Measurements from ENCODE around the gene PRR16.

PRR16 gene

DNA sequence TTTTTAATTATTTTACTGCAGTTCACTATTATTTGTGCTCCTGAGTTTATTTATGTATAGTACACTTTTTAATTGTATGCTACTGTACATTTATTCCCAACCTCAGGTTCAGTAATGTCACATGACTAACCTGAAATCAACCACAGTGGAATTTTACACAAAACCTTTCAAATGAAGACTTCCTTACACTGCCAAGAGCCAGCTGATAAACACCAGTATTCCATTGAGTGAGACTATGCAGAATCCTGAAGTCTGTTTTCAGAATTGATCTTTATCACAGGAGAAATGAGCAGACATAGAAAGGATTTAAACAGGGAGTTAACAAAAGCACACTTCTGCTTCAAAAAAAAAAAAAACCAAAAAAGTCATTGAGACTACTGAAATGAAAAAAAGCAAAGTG is 219.5 kb downstream of the PRR16 start:
- Histone ChIP-seq H3K4me1 (no peaks in the 10 kb centered on the region), H3K27me3 (no peaks in the 10 kb centered on the region), H3K4me3 (no peak overlapping the region), H3K36me3 (peaks cover 0 to 6% (median 0%) of the 10 kb centered on the region in 3 donors), H3K9me3 (no peaks in the 10 kb centered on the region), H3K27ac (no peak overlapping the region)
- intact Hi-C loops (cut with DNase I; ENCODE audit: low total_unique reads), result no loop called here
- DNase-seq, result no peak
- no peak for TF ChIP-seq CTCF (IDR thresholded peaks at IDR 0.05)

GRCh38 chr5:120684213-120684612 is 220.1 kb downstream of the PRR16 start:
- TF ChIP-seq CTCF (IDR thresholded peaks at IDR 0.05), result no peak
- peaks cover 0 to 6% (median 0%) of the 10 kb centered on the region in 3 donors for H3K36me3 ChIP-seq
- intact Hi-C loops (cut with DNase I; ENCODE audit: low total_unique reads), result no loop called here
- DNase-seq, result no peak
- no peak overlapping the region for H3K27ac ChIP-seq
- H3K27me3 ChIP-seq, result no peaks in the 10 kb centered on the region
- no peaks in the 10 kb centered on the region for H3K9me3 ChIP-seq
- no peaks in the 10 kb centered on the region for H3K4me1 ChIP-seq
- no peak overlapping the region for H3K4me3 ChIP-seq

DNA sequence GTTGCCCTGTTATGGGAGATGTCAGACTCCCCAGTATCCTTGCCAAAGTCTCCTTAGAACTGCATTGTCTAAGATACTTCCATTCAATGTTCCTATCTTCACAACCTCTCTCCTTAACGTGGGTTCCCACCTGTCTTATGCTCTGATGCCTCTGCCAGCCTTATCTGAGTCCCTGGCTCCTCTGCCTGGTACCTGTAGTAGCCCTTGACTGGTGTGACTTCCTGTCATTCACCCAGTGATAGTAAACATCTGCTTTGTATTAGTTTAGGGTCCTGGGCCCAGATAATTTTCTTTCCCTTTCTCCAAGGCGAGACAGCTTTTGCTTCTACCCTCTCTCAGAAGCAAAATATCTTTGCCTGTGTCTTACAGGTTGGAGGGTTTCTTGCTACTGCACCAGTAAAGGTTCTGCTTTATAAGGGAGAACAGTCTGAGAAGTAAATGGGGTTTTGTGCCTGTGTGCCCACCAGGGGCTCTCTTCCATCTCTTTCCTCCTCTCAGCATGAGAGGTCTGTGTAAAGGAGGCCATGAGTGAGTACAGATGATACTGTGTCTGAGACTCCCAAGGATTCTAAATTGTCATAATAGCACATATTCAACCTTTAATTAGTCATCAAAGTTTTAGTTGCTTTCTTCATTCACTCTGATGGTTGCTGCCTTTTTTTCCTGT is 220.8 kb downstream of the PRR16 start:
- DNase-seq, result no peak
- Histone ChIP-seq H3K9me3 (no peaks in the 10 kb centered on the region), H3K27me3 (no peaks in the 10 kb centered on the region), H3K4me3 (no peak overlapping the region), H3K4me1 (no peaks in the 10 kb centered on the region), H3K36me3 (peaks cover 0 to 6% (median 0%) of the 10 kb centered on the region in 3 donors), H3K27ac (no peak overlapping the region)
- no peak for TF ChIP-seq CTCF (IDR thresholded peaks at IDR 0.05)
- intact Hi-C loops (cut with DNase I; ENCODE audit: low total_unique reads), result no loop called here

DNA sequence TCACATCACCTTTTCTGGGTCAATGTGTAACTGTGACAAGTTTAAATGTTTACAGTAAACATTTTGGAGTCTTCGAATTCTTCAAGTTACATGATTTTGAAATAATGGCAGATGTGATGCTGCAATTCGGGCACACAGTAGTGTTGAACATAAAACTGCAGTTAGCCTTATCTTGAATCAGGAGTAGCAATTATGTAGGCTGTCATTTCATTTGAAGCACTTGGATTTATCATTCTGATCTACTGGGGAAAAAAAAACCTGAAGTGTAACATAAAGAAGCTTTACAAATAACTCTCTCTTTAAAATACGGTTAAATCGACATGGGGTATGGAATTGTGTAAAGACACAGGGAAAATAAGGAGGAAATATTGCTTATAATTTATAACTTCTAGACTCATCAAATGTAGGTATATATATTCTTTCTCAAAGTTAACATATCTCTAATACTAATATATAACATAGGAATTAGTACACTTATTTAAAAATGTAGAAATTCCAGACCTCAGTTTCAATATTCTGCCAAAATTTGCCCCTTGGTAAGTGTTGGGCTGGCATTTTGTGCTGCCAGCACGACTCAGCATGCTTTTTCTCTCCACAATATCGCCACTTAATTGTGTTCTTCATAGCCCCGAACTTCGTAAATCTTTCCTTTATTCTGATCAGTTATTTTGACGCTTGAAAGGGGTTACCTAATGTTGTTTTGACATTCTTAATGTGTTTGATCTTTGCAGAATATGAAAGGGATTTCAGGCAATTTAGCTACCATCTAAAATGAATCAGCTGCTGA is 226.7 kb downstream of the PRR16 start:
- intact Hi-C loops (cut with DNase I; ENCODE audit: low total_unique reads), result no loop called here
- H3K27ac ChIP-seq, result no peak overlapping the region
- H3K4me1 ChIP-seq, result no peaks in the 10 kb centered on the region
- no peak for TF ChIP-seq CTCF (IDR thresholded peaks at IDR 0.05)
- no peaks in the 10 kb centered on the region for H3K27me3 ChIP-seq
- H3K4me3 ChIP-seq, result no peak overlapping the region
- H3K9me3 ChIP-seq, result no peaks in the 10 kb centered on the region
- DNase-seq, result no peak
- H3K36me3 ChIP-seq, result peaks cover 0 to 6% (median 0%) of the 10 kb centered on the region in 3 donors

DNA sequence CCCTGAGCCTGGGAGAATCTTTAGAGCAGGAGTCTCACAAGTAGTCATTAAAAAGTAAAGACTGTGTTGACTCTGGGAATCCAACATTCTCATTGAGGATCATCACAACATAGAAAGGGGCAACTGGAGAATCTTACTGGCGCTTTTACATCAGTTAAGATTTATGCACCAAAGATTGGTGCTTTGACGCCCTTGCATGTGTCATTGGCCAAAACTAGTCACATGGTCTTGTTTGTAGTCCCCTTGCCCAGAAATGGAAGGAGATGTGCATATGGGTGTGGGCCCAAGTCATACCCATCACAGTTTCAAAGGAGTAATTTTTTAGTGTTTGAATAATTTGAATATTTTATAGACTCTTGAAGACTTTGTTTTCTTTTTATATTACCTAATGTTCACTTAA is 228.2 kb downstream of the PRR16 start:
- no peak for DNase-seq
- Histone ChIP-seq H3K36me3 (no peaks in the 10 kb centered on the region), H3K4me1 (no peaks in the 10 kb centered on the region), H3K4me3 (no peak overlapping the region), H3K9me3 (no peaks in the 10 kb centered on the region), H3K27me3 (no peaks in the 10 kb centered on the region), H3K27ac (no peak overlapping the region)
- TF ChIP-seq CTCF (IDR thresholded peaks at IDR 0.05), result no peak
- intact Hi-C loops (cut with DNase I; ENCODE audit: low total_unique reads), result no loop called here
